ENCODE results near the gene YKT6.
"Not testable (repeated sequence)": the region's sequence is repeated elsewhere in the genome, so short reads cannot be mapped to it uniquely, and the experiment has no call there.

Gene YKT6

DNA sequence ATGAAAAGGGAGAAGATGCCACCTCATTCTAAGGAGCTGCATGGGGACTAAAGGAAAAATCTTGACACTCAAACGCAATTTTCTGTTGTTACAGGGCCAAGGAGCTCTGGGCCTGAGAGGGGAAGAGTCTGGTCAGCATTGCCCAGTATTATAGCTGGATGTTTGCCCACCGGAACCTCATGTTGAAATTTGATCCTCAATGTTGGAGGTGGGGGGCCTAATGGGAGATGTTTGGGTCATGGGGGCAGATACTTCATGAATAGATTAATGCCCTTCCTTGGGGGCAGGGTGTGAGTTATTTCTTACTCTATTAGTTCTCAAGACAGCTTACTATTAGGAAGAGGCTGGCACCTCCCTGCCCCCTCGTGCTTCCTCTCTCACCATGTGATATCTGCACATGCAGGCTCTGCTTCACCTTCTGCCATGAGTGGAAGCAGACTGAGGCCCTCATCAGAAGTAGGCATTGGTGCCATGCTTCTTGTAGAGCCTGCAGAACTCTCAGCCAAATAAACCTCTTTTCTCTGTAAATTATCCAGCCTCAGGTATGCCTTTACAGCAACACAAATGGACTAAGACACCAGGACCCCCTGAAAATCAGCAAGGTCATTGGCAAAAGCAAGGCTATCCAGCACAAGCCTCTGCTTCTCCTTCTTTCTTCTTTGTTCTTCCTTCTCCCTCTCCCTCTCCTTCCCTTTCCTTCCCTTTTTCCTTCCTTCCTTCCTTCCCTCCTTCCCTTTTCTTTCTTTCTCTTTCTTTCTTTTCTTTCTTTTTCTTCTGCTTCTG lies 26.7 kb upstream of the YKT6 start:
- Histone ChIP-seq H3K4me1 (ENCODE audit: low read length) (no peaks in the 10 kb centered on the region), H3K9me3 (replicated peaks; ENCODE audit: insufficient read depth, low read length) (no peaks in the 10 kb centered on the region), H3K4me2 (ENCODE audit: low read depth, low read length) (no peak overlapping the region), H3K9ac (ENCODE audit: low read length) (no peak overlapping the region), H3K36me3 (replicated peaks; ENCODE audit: insufficient read depth, low read length) (no peaks in the 10 kb centered on the region), H2AFZ (ENCODE audit: low read length) (no peak overlapping the region), H3F3A (ENCODE audit: insufficient read depth, low read length) (no peaks in the 10 kb centered on the region), H4K20me1 (ENCODE audit: insufficient read depth, low read length) (no peaks in the 10 kb centered on the region), H3K27me3 (replicated peaks; ENCODE audit: insufficient read depth, low read length) (no peaks in the 10 kb centered on the region), H3K79me2 (ENCODE audit: low read length) (no peaks in the 10 kb centered on the region), H3K9me2 (replicated peaks; ENCODE audit: insufficient read depth, low read length) (no peaks in the 10 kb centered on the region), H3K4me3 (ENCODE audit: low read length) (no peak overlapping the region), H3K27ac (ENCODE audit: low read length) (no peak overlapping the region)
- TF ChIP-seq EZH2phosphoT487 (IDR thresholded peaks at IDR 0.05; ENCODE audit: low read length) (no peak), EZH2 (optimal IDR thresholded peaks at IDR 0.05; ENCODE audit: low read depth, low read length) (no peak)
- TF ChIP-seq, protein P1, sequence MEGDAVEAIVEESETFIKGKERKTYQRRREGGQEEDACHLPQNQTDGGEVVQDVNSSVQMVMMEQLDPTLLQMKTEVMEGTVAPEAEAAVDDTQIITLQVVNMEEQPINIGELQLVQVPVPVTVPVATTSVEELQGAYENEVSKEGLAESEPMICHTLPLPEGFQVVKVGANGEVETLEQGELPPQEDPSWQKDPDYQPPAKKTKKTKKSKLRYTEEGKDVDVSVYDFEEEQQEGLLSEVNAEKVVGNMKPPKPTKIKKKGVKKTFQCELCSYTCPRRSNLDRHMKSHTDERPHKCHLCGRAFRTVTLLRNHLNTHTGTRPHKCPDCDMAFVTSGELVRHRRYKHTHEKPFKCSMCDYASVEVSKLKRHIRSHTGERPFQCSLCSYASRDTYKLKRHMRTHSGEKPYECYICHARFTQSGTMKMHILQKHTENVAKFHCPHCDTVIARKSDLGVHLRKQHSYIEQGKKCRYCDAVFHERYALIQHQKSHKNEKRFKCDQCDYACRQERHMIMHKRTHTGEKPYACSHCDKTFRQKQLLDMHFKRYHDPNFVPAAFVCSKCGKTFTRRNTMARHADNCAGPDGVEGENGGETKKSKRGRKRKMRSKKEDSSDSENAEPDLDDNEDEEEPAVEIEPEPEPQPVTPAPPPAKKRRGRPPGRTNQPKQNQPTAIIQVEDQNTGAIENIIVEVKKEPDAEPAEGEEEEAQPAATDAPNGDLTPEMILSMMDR (IDR thresholded peaks at IDR 0.05; ENCODE audit: low read length): no peak
- no peak for DNase-seq

DNA sequence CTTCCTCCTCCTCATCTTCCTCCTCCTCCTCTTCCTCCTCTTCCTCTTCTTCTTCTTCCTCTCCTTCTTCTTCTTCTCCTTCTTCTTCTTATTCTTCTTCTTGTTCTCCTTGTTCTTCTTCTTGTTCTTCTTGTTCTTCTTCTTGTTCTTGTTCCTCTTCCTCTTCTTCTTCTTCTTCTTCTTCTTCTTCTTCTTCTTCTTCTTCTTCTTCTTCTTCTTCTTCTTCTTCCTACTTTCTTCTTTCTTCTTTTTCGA lies 26.2 kb upstream of the YKT6 start:
- not testable (repeated sequence) for H3K4me1 ChIP-seq (ENCODE audit: low read length); H3K9ac ChIP-seq (ENCODE audit: low read length); H4K20me1 ChIP-seq (ENCODE audit: insufficient read depth, low read length); H3K9me2 ChIP-seq (replicated peaks; ENCODE audit: insufficient read depth, low read length); H3K4me3 ChIP-seq (ENCODE audit: low read length); H3K36me3 ChIP-seq (replicated peaks; ENCODE audit: insufficient read depth, low read length); H2AFZ ChIP-seq (ENCODE audit: low read length); H3K4me2 ChIP-seq (ENCODE audit: low read depth, low read length); H3K27me3 ChIP-seq (replicated peaks; ENCODE audit: insufficient read depth, low read length); H3K79me2 ChIP-seq (ENCODE audit: low read length); H3K9me3 ChIP-seq (replicated peaks; ENCODE audit: insufficient read depth, low read length); H3K27ac ChIP-seq (ENCODE audit: low read length); DNase-seq; H3F3A ChIP-seq (ENCODE audit: insufficient read depth, low read length)

DNA sequence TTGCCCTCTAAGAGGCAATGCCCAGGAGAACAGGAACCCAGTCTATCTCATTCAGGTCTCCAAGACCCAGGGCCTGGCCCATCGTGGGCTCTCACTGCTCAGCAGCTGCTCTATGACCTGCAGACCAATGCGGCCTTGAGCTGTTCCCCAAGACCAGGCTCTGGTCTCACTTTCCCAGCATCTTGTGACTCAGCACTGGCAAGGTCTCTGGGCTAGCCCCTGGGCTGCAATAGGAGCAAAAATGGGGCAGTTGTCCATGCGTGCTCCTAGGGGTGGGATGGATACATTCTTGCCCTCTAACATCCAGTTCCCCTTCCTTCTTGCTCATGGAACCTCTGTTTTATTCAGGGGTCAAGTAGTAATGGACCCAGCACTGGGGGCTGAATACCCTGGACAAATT lies 25.0 kb upstream of the YKT6 start:
- H3F3A ChIP-seq (ENCODE audit: insufficient read depth, low read length): no peaks in the 10 kb centered on the region
- H3K79me2 ChIP-seq (ENCODE audit: low read length): no peaks in the 10 kb centered on the region
- H3K4me2 ChIP-seq (ENCODE audit: low read depth, low read length): no peak overlapping the region
- H2AFZ ChIP-seq (ENCODE audit: low read length): no peak overlapping the region
- no peaks in the 10 kb centered on the region for H3K27me3 ChIP-seq (replicated peaks; ENCODE audit: insufficient read depth, low read length)
- no peaks in the 10 kb centered on the region for H4K20me1 ChIP-seq (ENCODE audit: insufficient read depth, low read length)
- no peak for DNase-seq
- H3K4me1 ChIP-seq (ENCODE audit: low read length): no peaks in the 10 kb centered on the region
- H3K27ac ChIP-seq (ENCODE audit: low read length): no peak overlapping the region
- TF ChIP-seq EZH2 (optimal IDR thresholded peaks at IDR 0.05; ENCODE audit: low read depth, low read length) (no peak), EZH2phosphoT487 (IDR thresholded peaks at IDR 0.05; ENCODE audit: low read length) (no peak)
- TF ChIP-seq, protein P1 (IDR thresholded peaks at IDR 0.05; ENCODE audit: low read length): no peak
- H3K4me3 ChIP-seq (ENCODE audit: low read length): no peak overlapping the region
- H3K9ac ChIP-seq (ENCODE audit: low read length): no peak overlapping the region
- H3K9me3 ChIP-seq (replicated peaks; ENCODE audit: insufficient read depth, low read length): no peaks in the 10 kb centered on the region
- no peaks in the 10 kb centered on the region for H3K9me2 ChIP-seq (replicated peaks; ENCODE audit: insufficient read depth, low read length)
- H3K36me3 ChIP-seq (replicated peaks; ENCODE audit: insufficient read depth, low read length): no peaks in the 10 kb centered on the region

DNA sequence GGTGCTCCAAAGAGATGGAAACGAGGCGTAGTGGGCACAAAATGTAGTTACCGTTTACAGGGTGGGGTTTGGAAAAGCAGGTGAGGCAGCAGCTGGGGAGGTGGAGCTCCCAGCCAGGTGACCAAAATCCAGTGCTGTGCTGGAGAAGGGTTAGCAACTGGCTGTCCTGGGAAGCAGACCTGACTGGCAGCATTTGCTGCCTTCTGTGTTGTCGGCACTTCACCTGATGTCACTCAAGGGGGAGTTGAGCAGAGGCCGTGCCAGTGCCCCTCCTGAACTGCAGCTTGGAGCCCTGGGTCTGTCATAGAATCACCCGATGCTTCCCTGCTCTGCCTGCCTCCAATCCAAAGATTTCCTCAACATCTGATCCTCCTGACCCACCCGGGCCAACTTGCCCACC lies 24.3 kb upstream of the YKT6 start:
- no peak for DNase-seq
- no peak overlapping the region for H3K4me3 ChIP-seq (ENCODE audit: low read length)
- H3K9ac ChIP-seq (ENCODE audit: low read length): no peak overlapping the region
- no peaks in the 10 kb centered on the region for H3K79me2 ChIP-seq (ENCODE audit: low read length)
- H4K20me1 ChIP-seq (ENCODE audit: insufficient read depth, low read length): no peaks in the 10 kb centered on the region
- no peaks in the 10 kb centered on the region for H3K4me1 ChIP-seq (ENCODE audit: low read length)
- TF ChIP-seq, protein P1 (IDR thresholded peaks at IDR 0.05; ENCODE audit: low read length): no peak
- TF ChIP-seq EZH2phosphoT487 (IDR thresholded peaks at IDR 0.05; ENCODE audit: low read length) (no peak), EZH2 (optimal IDR thresholded peaks at IDR 0.05; ENCODE audit: low read depth, low read length) (no peak)
- no peaks in the 10 kb centered on the region for H3F3A ChIP-seq (ENCODE audit: insufficient read depth, low read length)
- H2AFZ ChIP-seq (ENCODE audit: low read length): no peak overlapping the region
- no peaks in the 10 kb centered on the region for H3K36me3 ChIP-seq (replicated peaks; ENCODE audit: insufficient read depth, low read length)
- no peaks in the 10 kb centered on the region for H3K9me3 ChIP-seq (replicated peaks; ENCODE audit: insufficient read depth, low read length)
- H3K27ac ChIP-seq (ENCODE audit: low read length): no peak overlapping the region
- H3K27me3 ChIP-seq (replicated peaks; ENCODE audit: insufficient read depth, low read length): no peaks in the 10 kb centered on the region
- no peak overlapping the region for H3K4me2 ChIP-seq (ENCODE audit: low read depth, low read length)
- no peaks in the 10 kb centered on the region for H3K9me2 ChIP-seq (replicated peaks; ENCODE audit: insufficient read depth, low read length)

All from MM.1S (cell line).